ENCODE results near the gene PRCC.

GRCh38 chr1:156750191-156750672 lies 17.1 kb upstream of the PRCC start:
- no peak for TF ChIP-seq ZNF142 (CRISPR knock-in tag; IDR thresholded peaks at IDR 0.05)
- no peak for TF ChIP-seq ZNF773 (CRISPR knock-in tag; IDR thresholded peaks at IDR 0.05; ENCODE audit: borderline replicate concordance)
- TF ChIP-seq SIN3A (IDR thresholded peaks at IDR 0.05; ENCODE audit: borderline replicate concordance, low read depth, low read length) = no peak
- TF ChIP-seq NFAT5 (CRISPR knock-in tag; IDR thresholded peaks at IDR 0.05) = no peak
- TF ChIP-seq BCL3 (CRISPR knock-in tag; IDR thresholded peaks at IDR 0.05) = no peak
